Stimulated activated effector memory CD8-positive, alpha-beta T cell treated with anti-CD3 and anti-CD28 coated beads, Interleukin-12 subunit alpha, Interleukin-12 subunit beta, amount 100 ng/mL, for 72 hours (primary cell): ENCODE measurements around the gene STK32C.
"Not testable (repeated sequence)": the region's sequence is repeated elsewhere in the genome, so short reads cannot be mapped to it uniquely, and the experiment has no call there.

Experiments
- ATAC-seq: fragments of 150-1000 bp; cut with Tn5 transposase; 2 replicates; pipeline ENCODE4 v1.10.0; 2021
- DNase-seq, 2 donors: peaks; one replicate each; pipeline ENCODE4 v3.0.0; 2021 to 2022; ENCODE audit warnings: low spot score in 2 of 2
- H3K27ac Mint-ChIP-seq: one replicate; pipeline ENCODE4 v1.8.0; 2022; ENCODE audit warnings: mild to moderate bottlenecking, mixed read lengths
- H3K36me3 Mint-ChIP-seq: one replicate; pipeline ENCODE4 v1.8.0; 2022; ENCODE audit warnings: mild to moderate bottlenecking, mixed read lengths
- H3K4me1 Mint-ChIP-seq: one replicate; pipeline ENCODE4 v1.8.0; 2022; ENCODE audit warnings: mixed read lengths
- H3K4me3 Mint-ChIP-seq: one replicate; pipeline ENCODE4 v1.8.0; 2022; ENCODE audit warnings: mild to moderate bottlenecking, mixed read lengths
- H3K9me3 Mint-ChIP-seq: one replicate; pipeline ENCODE4 v1.8.0; 2022; ENCODE audit warnings: mixed read lengths

STK32C gene

GRCh38 chr10:132225849-132226205, 81.9 kb downstream of the STK32C start:
- Mint-ChIP-seq H3K9me3 (no peaks in the 10 kb centered on the region), H3K27ac (no peak overlapping the region)

GRCh38 chr10:132225073-132225848, 82.5 kb downstream of the STK32C start:
- H3K36me3 Mint-ChIP-seq = peaks cover 6% of the 10 kb centered on the region
- H3K4me1 Mint-ChIP-seq = peaks cover 12% of the 10 kb centered on the region

More at GRCh38 chr10:132225849-132226205, 81.9 kb downstream of the STK32C start:
- Mint-ChIP-seq H3K4me1 (peaks cover 12% of the 10 kb centered on the region), H3K4me3 (no peak overlapping the region), H3K36me3 (peaks cover 6% of the 10 kb centered on the region)
- no peak for DNase-seq
- no peak for ATAC-seq

GRCh38 chr10:132224343-132225072, 83.2 kb downstream of the STK32C start:
- ATAC-seq = no peak

More at GRCh38 chr10:132225073-132225848, 82.5 kb downstream of the STK32C start:
- H3K4me3 Mint-ChIP-seq = no peak overlapping the region
- H3K9me3 Mint-ChIP-seq = no peaks in the 10 kb centered on the region
- DNase-seq = no peak
- no peak for ATAC-seq
- H3K27ac Mint-ChIP-seq = no peak overlapping the region

GRCh38 chr10:132223611-132224342, 84.0 kb downstream of the STK32C start:
- Mint-ChIP-seq H3K27ac (no peak overlapping the region), H3K9me3 (no peaks in the 10 kb centered on the region), H3K36me3 (no peaks in the 10 kb centered on the region), H3K4me3 (no peak overlapping the region), H3K4me1 (peaks cover 6% of the 10 kb centered on the region)
- no peak for DNase-seq
- ATAC-seq = no peak

More at GRCh38 chr10:132224343-132225072, 83.2 kb downstream of the STK32C start:
- Mint-ChIP-seq H3K4me3 (no peak overlapping the region), H3K36me3 (peaks cover under 1% of the 10 kb centered on the region), H3K27ac (no peak overlapping the region), H3K9me3 (no peaks in the 10 kb centered on the region), H3K4me1 (peaks cover 7% of the 10 kb centered on the region)
- DNase-seq = no peak

- no peak overlapping the region for H3K27ac Mint-ChIP-seq
- DNase-seq (peak; percentile 48 to 75), ATAC-seq (peak; percentile 84)
- peaks cover 6% of the 10 kb centered on the region for H3K4me1 Mint-ChIP-seq
- H3K4me3 Mint-ChIP-seq = no peak overlapping the region
- H3K9me3 Mint-ChIP-seq = no peaks in the 10 kb centered on the region
- no peaks in the 10 kb centered on the region for H3K36me3 Mint-ChIP-seq
These were observed 84.6 kb downstream of the STK32C start for GRCh38 chr10:132223156-132223590.

- Mint-ChIP-seq H3K4me3 (no peak overlapping the region), H3K27ac (no peak overlapping the region), H3K9me3 (peaks cover under 1% of the 10 kb centered on the region), H3K4me1 (peaks cover 6% of the 10 kb centered on the region), H3K36me3 (no peaks in the 10 kb centered on the region)
- no peak for DNase-seq
- ATAC-seq = no peak
These were observed 85.0 kb downstream of the STK32C start for GRCh38 chr10:132222726-132223125.

GRCh38 chr10:132220996-132221395, 86.8 kb downstream of the STK32C start:
- not testable (repeated sequence) for ATAC-seq, H3K4me1 Mint-ChIP-seq, H3K36me3 Mint-ChIP-seq, DNase-seq, H3K4me3 Mint-ChIP-seq, H3K9me3 Mint-ChIP-seq, H3K27ac Mint-ChIP-seq

- no peaks in the 10 kb centered on the region for H3K36me3 Mint-ChIP-seq
These were observed 87.7 kb downstream of the STK32C start for GRCh38 chr10:132220061-132220460.

GRCh38 chr10:132219486-132219885, 88.3 kb downstream of the STK32C start:
- H3K36me3 Mint-ChIP-seq = no peaks in the 10 kb centered on the region
- H3K4me1 Mint-ChIP-seq = peaks cover 6% of the 10 kb centered on the region
- no peak overlapping the region for H3K4me3 Mint-ChIP-seq
- H3K27ac Mint-ChIP-seq = no peak overlapping the region
- DNase-seq = no peak
- H3K9me3 Mint-ChIP-seq = peaks cover 12% of the 10 kb centered on the region
- ATAC-seq = no peak

More at GRCh38 chr10:132220061-132220460, 87.7 kb downstream of the STK32C start:
- ATAC-seq (no peak), DNase-seq (no peak)
- Mint-ChIP-seq H3K9me3 (peaks cover 10% of the 10 kb centered on the region), H3K4me3 (no peak overlapping the region), H3K4me1 (peaks cover 6% of the 10 kb centered on the region), H3K27ac (no peak overlapping the region)

GRCh38 chr10:132216441-132216840, 91.3 kb downstream of the STK32C start:
- peaks cover 19% of the 10 kb centered on the region for H3K9me3 Mint-ChIP-seq
- not testable (repeated sequence) for H3K36me3 Mint-ChIP-seq

GRCh38 chr10:132213917-132214316, 93.8 kb downstream of the STK32C start:
- Mint-ChIP-seq H3K27ac (no peak overlapping the region), H3K9me3 (peaks cover 19% of the 10 kb centered on the region), H3K4me3 (no peak overlapping the region), H3K36me3 (peaks cover 3% of the 10 kb centered on the region), H3K4me1 (no peaks in the 10 kb centered on the region)
- ATAC-seq (no peak), DNase-seq (no peak)

More at GRCh38 chr10:132216441-132216840, 91.3 kb downstream of the STK32C start:
- not testable (repeated sequence) for H3K27ac Mint-ChIP-seq, H3K4me1 Mint-ChIP-seq, H3K4me3 Mint-ChIP-seq, ATAC-seq, DNase-seq

- Mint-ChIP-seq H3K27ac (no peak overlapping the region), H3K4me3 (no peak overlapping the region), H3K36me3 (peaks cover 5% of the 10 kb centered on the region), H3K9me3 (peaks cover 19% of the 10 kb centered on the region), H3K4me1 (no peaks in the 10 kb centered on the region)
- no peak for ATAC-seq
- DNase-seq = no peak
These were observed 94.9 kb downstream of the STK32C start for GRCh38 chr10:132212816-132213215.

- Mint-ChIP-seq H3K27ac (no peak overlapping the region), H3K4me3 (no peak overlapping the region), H3K4me1 (no peaks in the 10 kb centered on the region), H3K36me3 (peaks cover 8% of the 10 kb centered on the region), H3K9me3 (peaks cover 13% of the 10 kb centered on the region)
- DNase-seq (no peak), ATAC-seq (no peak)
These were observed 96.5 kb downstream of the STK32C start for GRCh38 chr10:132211246-132211645.

- ATAC-seq = no peak
- no peak for DNase-seq
- Mint-ChIP-seq H3K4me3 (no peak overlapping the region), H3K9me3 (peaks cover 13% of the 10 kb centered on the region), H3K36me3 (peaks cover 9% of the 10 kb centered on the region), H3K4me1 (no peaks in the 10 kb centered on the region), H3K27ac (no peak overlapping the region)
These were observed 97.0 kb downstream of the STK32C start for GRCh38 chr10:132210766-132211165.

GRCh38 chr10:132209978-132210530, 97.7 kb downstream of the STK32C start:
- ATAC-seq (no peak), DNase-seq (no peak)
- Mint-ChIP-seq H3K9me3 (peaks cover 9% of the 10 kb centered on the region), H3K36me3 (peaks cover 9% of the 10 kb centered on the region), H3K27ac (no peak overlapping the region), H3K4me3 (no peak overlapping the region), H3K4me1 (no peaks in the 10 kb centered on the region)
